Measurements from ENCODE around the gene MLC1.

Gene MLC1

GRCh38 chr22:50035976-50036724, 49.1 kb downstream of the MLC1 start:
- no peak for DNase-seq (ENCODE audit: low read depth)

GRCh38 chr22:50035131-50035881, 49.9 kb downstream of the MLC1 start:
- no peak for DNase-seq (ENCODE audit: low read depth)

- no peak for DNase-seq (ENCODE audit: low read depth)
These were observed 50.8 kb downstream of the MLC1 start for GRCh38 chr22:50034126-50035081.

GRCh38 chr22:50032941-50033601, 52.2 kb downstream of the MLC1 start:
- DNase-seq (ENCODE audit: low read depth): no peak

GRCh38 chr22:50032109-50032871, 52.9 kb downstream of the MLC1 start:
- DNase-seq (ENCODE audit: low read depth): no peak

GRCh38 chr22:50031189-50032091, 53.8 kb downstream of the MLC1 start:
- DNase-seq (ENCODE audit: low read depth): no peak

GRCh38 chr22:50030297-50031188, 54.7 kb downstream of the MLC1 start:
- DNase-seq (ENCODE audit: low read depth): peak; percentile 70

- no peak for DNase-seq (ENCODE audit: low read depth)
These were observed 57.3 kb downstream of the MLC1 start for GRCh38 chr22:50027639-50028537.

GRCh38 chr22:50025993-50026392, 59.2 kb downstream of the MLC1 start:
- DNase-seq (ENCODE audit: low read depth): no peak

- no peak for DNase-seq (ENCODE audit: low read depth)
These were observed 62.9 kb downstream of the MLC1 start for GRCh38 chr22:50022171-50022819.

- no peak for DNase-seq (ENCODE audit: low read depth)
These were observed 64.6 kb downstream of the MLC1 start for GRCh38 chr22:50020606-50021005.

- DNase-seq (ENCODE audit: low read depth): no peak
These were observed 65.9 kb downstream of the MLC1 start for GRCh38 chr22:50019316-50019715.

GRCh38 chr22:50018608-50019285, 66.5 kb downstream of the MLC1 start:
- no peak for DNase-seq (ENCODE audit: low read depth)

- no peak for DNase-seq (ENCODE audit: low read depth)
These were observed 67.5 kb downstream of the MLC1 start for GRCh38 chr22:50017701-50018224.

- DNase-seq (ENCODE audit: low read depth): peak; percentile 31
These were observed 68.1 kb downstream of the MLC1 start for GRCh38 chr22:50016988-50017700.
